Measurements from ENCODE around the gene SARDH.

DNA sequence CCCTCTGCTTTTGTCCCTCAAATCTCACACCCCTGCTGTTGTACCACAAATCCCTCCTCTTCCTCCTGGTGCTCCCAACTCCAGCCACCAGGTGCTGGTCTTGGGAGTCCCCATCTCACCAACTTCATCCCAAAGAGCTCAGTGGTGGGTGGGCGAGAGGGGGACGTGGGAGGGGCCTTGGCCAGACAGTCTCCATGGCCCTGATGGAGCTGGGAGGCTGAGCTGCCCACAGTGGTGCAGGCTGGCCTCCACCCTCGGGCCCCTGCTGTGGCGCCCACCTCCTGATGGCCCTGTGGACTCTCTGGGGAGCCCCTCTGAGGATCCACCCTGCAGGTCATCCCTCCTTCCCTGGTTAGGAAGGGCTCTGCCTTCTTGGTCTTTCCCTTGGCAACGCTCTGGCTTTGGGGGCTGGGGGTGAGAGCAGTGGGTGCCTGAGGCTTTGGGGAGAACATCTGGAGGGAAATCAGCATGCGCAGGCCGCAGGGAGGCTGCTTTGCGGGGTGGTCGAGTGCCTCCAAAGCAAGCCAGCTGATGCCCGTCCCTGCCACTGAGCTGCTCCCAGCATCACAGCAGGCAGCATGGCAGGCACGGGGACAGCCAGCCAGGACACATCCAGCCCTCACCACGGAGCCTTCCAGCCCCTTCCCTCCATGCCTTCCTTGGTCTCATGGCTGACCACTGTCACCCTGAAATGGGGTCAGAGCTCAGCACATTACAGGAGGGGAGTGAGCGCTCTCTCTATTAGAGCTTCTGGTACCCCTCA is 121.3 kb downstream of the SARDH start:
- TF ChIP-seq, protein P1, sequence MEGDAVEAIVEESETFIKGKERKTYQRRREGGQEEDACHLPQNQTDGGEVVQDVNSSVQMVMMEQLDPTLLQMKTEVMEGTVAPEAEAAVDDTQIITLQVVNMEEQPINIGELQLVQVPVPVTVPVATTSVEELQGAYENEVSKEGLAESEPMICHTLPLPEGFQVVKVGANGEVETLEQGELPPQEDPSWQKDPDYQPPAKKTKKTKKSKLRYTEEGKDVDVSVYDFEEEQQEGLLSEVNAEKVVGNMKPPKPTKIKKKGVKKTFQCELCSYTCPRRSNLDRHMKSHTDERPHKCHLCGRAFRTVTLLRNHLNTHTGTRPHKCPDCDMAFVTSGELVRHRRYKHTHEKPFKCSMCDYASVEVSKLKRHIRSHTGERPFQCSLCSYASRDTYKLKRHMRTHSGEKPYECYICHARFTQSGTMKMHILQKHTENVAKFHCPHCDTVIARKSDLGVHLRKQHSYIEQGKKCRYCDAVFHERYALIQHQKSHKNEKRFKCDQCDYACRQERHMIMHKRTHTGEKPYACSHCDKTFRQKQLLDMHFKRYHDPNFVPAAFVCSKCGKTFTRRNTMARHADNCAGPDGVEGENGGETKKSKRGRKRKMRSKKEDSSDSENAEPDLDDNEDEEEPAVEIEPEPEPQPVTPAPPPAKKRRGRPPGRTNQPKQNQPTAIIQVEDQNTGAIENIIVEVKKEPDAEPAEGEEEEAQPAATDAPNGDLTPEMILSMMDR (IDR thresholded peaks at IDR 0.05): no peak
- TF ChIP-seq POLR2A (IDR thresholded peaks at IDR 0.05): no peak
